ENCODE results near the gene TPRX1. TPM values are rescaled to one million over a fixed set of nuclear protein-coding genes. Genes with fewer than 3 reads are reported as not detected.
"Not testable (repeated sequence)": the region's sequence is repeated elsewhere in the genome, so short reads cannot be mapped to it uniquely, and the experiment has no call there.

TPRX1 gene, protein sequence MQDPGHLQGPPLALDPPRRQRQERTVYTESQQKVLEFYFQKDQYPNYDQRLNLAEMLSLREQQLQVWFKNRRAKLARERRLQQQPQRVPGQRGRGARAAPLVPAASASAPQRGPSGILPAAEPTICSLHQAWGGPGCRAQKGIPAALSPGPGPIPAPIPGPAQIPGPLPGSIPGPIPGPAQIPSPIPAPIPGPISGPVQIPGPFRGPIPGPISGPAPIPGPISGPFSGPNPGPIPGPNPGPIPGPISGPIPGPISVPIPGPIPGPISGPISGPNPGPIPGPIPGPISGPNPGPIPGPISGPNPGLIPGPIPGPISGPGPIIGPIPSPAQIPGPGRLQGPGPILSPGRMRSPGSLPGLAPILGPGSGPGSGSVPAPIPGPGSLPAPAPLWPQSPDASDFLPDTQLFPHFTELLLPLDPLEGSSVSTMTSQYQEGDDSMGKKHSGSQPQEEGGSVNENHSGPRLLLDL
- not detected for polyA plus RNA-seq (2012; ENCODE audit: low read depth, missing spikeins)

- FAIRE-seq; DNase-seq (ENCODE audit: insufficient read length, low spot score): not testable (repeated sequence)
Observed at GRCh38 chr19:47804451-47804850, at the start of gene TPRX1. TSS of gene TPRX1 (minus strand) at chr19:47804551. CDS start at chr19:47804539, 12 bp downstream.

DNA sequence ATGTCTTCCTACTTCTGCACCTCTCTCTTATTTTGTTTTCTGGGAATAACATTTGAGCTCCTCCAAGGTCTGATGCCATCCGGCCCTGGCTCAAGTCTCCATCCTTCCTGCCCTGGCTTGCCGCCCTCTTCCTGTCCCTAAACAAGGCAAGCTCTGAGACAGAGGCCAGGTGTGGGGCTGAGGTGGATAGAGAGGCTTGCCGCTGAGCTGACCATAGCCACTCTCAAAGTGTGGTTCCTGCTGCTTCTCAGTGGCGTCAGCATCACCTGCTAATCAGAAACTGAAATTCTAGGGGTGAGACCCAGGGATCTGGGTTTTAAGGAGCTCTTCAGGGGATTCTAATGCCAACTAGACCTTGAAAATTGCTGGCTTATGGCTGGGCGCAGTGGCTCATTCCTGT, 48.7 kb upstream of the TPRX1 start:
- FAIRE-seq (no peak), DNase-seq (ENCODE audit: insufficient read length, low spot score) (no peak)
- TF ChIP-seq POLR2A (IDR thresholded peaks at IDR 0.05; ENCODE audit: low read depth, low read length): no peak
- TF ChIP-seq POLR2AphosphoS5 (IDR thresholded peaks at IDR 0.05; ENCODE audit: low read depth, low read length): no peak
- no peak for TF ChIP-seq POU2F2 (IDR thresholded peaks at IDR 0.05; ENCODE audit: low read depth, low read length)
- no peak for TF ChIP-seq TAF1 (IDR thresholded peaks at IDR 0.05; ENCODE audit: low read depth, low read length)
- no peak for TF ChIP-seq SPI1 (IDR thresholded peaks at IDR 0.05; ENCODE audit: low read depth, low read length)
- TF ChIP-seq PAX5 (IDR thresholded peaks at IDR 0.05; ENCODE audit: insufficient read depth, low read length, severe bottlenecking): no peak

GRCh38 chr19:47848823-47849473, 44.6 kb upstream of the TPRX1 start:
- FAIRE-seq (no peak), DNase-seq (ENCODE audit: insufficient read length, low spot score) (no peak)
- no peak for TF ChIP-seq POLR2AphosphoS5 (IDR thresholded peaks at IDR 0.05; ENCODE audit: low read depth, low read length)
- no peak for TF ChIP-seq PAX5 (IDR thresholded peaks at IDR 0.05; ENCODE audit: insufficient read depth, low read length, severe bottlenecking)
- TF ChIP-seq POU2F2 (IDR thresholded peaks at IDR 0.05; ENCODE audit: low read depth, low read length): no peak
- no peak for TF ChIP-seq SPI1 (IDR thresholded peaks at IDR 0.05; ENCODE audit: low read depth, low read length)
- no peak for TF ChIP-seq TAF1 (IDR thresholded peaks at IDR 0.05; ENCODE audit: low read depth, low read length)
- TF ChIP-seq POLR2A (IDR thresholded peaks at IDR 0.05; ENCODE audit: low read depth, low read length): no peak

- no peak for DNase-seq (ENCODE audit: insufficient read length, low spot score)
- TF ChIP-seq POLR2AphosphoS5 (IDR thresholded peaks at IDR 0.05; ENCODE audit: low read depth, low read length) (no peak), PAX5 (IDR thresholded peaks at IDR 0.05; ENCODE audit: insufficient read depth, low read length, severe bottlenecking) (no peak), TAF1 (IDR thresholded peaks at IDR 0.05; ENCODE audit: low read depth, low read length) (no peak), POU2F2 (IDR thresholded peaks at IDR 0.05; ENCODE audit: low read depth, low read length) (no peak)
Observed at GRCh38 chr19:47848425-47848822, 44.1 kb upstream of the TPRX1 start.

GRCh38 chr19:47842941-47843340, 38.6 kb upstream of the TPRX1 start:
- DNase-seq (ENCODE audit: insufficient read length, low spot score) (no peak), FAIRE-seq (no peak)
- TF ChIP-seq POLR2A (IDR thresholded peaks at IDR 0.05; ENCODE audit: low read depth, low read length): no peak
- no peak for TF ChIP-seq POU2F2 (IDR thresholded peaks at IDR 0.05; ENCODE audit: low read depth, low read length)
- no peak for TF ChIP-seq SPI1 (IDR thresholded peaks at IDR 0.05; ENCODE audit: low read depth, low read length)
- no peak for TF ChIP-seq TAF1 (IDR thresholded peaks at IDR 0.05; ENCODE audit: low read depth, low read length)
- no peak for TF ChIP-seq PAX5 (IDR thresholded peaks at IDR 0.05; ENCODE audit: insufficient read depth, low read length, severe bottlenecking)
- no peak for TF ChIP-seq POLR2AphosphoS5 (IDR thresholded peaks at IDR 0.05; ENCODE audit: low read depth, low read length)

More at GRCh38 chr19:47848425-47848822, 44.1 kb upstream of the TPRX1 start:
- no peak for FAIRE-seq

DNA sequence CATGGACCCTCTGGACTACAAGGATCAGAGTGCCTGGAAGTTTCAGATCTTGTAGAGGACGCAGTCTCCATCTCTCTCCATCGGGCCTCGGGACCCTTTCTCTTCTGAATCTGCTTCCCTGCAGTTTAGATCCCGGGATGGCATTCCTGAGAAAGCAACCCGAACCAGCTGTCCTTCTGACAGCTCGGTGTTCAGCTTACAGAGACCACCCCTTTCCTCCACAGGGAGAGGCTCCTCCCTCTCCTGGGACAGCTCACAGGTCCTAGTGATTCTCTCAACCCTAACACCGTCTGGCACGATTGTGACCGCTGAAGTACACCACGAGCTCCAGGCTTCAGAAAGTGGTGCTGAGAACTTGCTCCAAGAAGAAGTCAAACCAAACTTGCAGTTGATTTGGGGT, 35.6 kb upstream of the TPRX1 start:
- FAIRE-seq: no peak
- no peak for DNase-seq (ENCODE audit: insufficient read length, low spot score)
- TF ChIP-seq SPI1 (IDR thresholded peaks at IDR 0.05; ENCODE audit: low read depth, low read length) (no peak), POU2F2 (IDR thresholded peaks at IDR 0.05; ENCODE audit: low read depth, low read length) (no peak), POLR2AphosphoS5 (IDR thresholded peaks at IDR 0.05; ENCODE audit: low read depth, low read length) (no peak), PAX5 (IDR thresholded peaks at IDR 0.05; ENCODE audit: insufficient read depth, low read length, severe bottlenecking) (no peak), TAF1 (IDR thresholded peaks at IDR 0.05; ENCODE audit: low read depth, low read length) (no peak)

DNA sequence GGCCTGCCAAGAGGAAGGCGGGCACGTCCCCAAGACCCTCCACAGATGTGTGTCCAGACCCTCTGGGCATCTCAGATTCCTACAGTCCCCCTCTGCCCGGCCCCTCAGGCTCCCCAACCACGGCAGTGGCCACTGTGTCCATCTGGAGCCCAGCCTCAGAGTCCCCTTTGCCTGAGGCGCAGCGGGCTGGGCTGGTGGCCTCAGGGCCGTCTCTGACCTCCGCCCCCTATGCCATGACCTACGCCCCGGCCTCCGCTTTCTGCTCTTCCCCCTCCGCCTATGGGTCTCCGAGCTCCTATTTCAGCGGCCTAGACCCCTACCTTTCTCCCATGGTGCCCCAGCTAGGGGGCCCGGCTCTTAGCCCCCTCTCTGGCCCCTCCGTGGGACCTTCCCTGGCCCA, 35.1 kb upstream of the TPRX1 start:
- DNase-seq (ENCODE audit: insufficient read length, low spot score) (no peak), FAIRE-seq (no peak)
- TF ChIP-seq PAX5 (IDR thresholded peaks at IDR 0.05; ENCODE audit: insufficient read depth, low read length, severe bottlenecking) (no peak), POLR2A (IDR thresholded peaks at IDR 0.05; ENCODE audit: low read depth, low read length) (no peak), SPI1 (IDR thresholded peaks at IDR 0.05; ENCODE audit: low read depth, low read length) (no peak), TAF1 (IDR thresholded peaks at IDR 0.05; ENCODE audit: low read depth, low read length) (no peak), POU2F2 (IDR thresholded peaks at IDR 0.05; ENCODE audit: low read depth, low read length) (no peak), POLR2AphosphoS5 (IDR thresholded peaks at IDR 0.05; ENCODE audit: low read depth, low read length) (no peak)

DNA sequence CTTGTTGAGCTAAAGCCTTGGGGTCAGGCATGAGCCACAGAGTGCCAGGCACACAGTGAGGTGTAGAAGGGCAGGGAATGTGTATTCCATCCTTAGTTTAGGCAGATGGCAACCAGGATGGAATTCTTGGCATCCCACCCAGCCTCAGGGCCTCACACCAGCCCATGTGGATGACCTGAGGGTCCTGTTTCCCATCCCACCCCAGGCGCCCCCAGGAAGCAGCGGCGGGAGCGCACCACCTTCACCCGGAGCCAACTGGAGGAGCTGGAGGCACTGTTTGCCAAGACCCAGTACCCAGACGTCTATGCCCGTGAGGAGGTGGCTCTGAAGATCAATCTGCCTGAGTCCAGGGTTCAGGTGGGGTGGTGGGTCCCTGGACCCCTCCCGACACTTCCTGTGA, 31.7 kb upstream of the TPRX1 start:
- TF ChIP-seq SPI1 (IDR thresholded peaks at IDR 0.05; ENCODE audit: low read depth, low read length) (no peak), PAX5 (IDR thresholded peaks at IDR 0.05; ENCODE audit: insufficient read depth, low read length, severe bottlenecking) (no peak), TAF1 (IDR thresholded peaks at IDR 0.05; ENCODE audit: low read depth, low read length) (no peak), POLR2AphosphoS5 (IDR thresholded peaks at IDR 0.05; ENCODE audit: low read depth, low read length) (no peak), POLR2A (IDR thresholded peaks at IDR 0.05; ENCODE audit: low read depth, low read length) (no peak)
- FAIRE-seq (no peak), DNase-seq (ENCODE audit: insufficient read length, low spot score) (no peak)

GRCh38 chr19:47832723-47833122, 28.4 kb upstream of the TPRX1 start:
- DNase-seq (ENCODE audit: insufficient read length, low spot score): no peak
- no peak for TF ChIP-seq POLR2AphosphoS5 (IDR thresholded peaks at IDR 0.05; ENCODE audit: low read depth, low read length)
- no peak for TF ChIP-seq PAX5 (IDR thresholded peaks at IDR 0.05; ENCODE audit: insufficient read depth, low read length, severe bottlenecking)
- no peak for TF ChIP-seq TAF1 (IDR thresholded peaks at IDR 0.05; ENCODE audit: low read depth, low read length)
- TF ChIP-seq SPI1 (IDR thresholded peaks at IDR 0.05; ENCODE audit: low read depth, low read length): no peak
- no peak for TF ChIP-seq POU2F2 (IDR thresholded peaks at IDR 0.05; ENCODE audit: low read depth, low read length)
- TF ChIP-seq POLR2A (IDR thresholded peaks at IDR 0.05; ENCODE audit: low read depth, low read length): no peak
- no peak for FAIRE-seq
